AG09309 (cell line): ENCODE results near the gene CKLF.
"Not testable (repeated sequence)": the region's sequence is repeated elsewhere in the genome, so short reads cannot be mapped to it uniquely, and the experiment has no call there.

Source experiments
- DNase-seq: peaks from one replicate; pipeline ENCODE4 v3.0.0-alpha.2; 2010; ENCODE audit warnings: low read depth
- H3K4me3 ChIP-seq: 2 replicates; pipeline ENCODE4 v1.5.1; 2011; ENCODE audit warnings: mild to moderate bottlenecking, low read depth, low read length, moderate library complexity; ENCODE audit not compliant: control insufficient read depth
- CTCF ChIP-seq: IDR thresholded peaks from 2 replicates; pipeline ENCODE4 v1.5.1; 2011; ENCODE audit warnings: mild to moderate bottlenecking, low read depth, low read length, inconsistent platforms; ENCODE audit not compliant: insufficient read depth, control insufficient read depth; ENCODE audit errors: missing control alignments

CKLF gene

GRCh38 chr16:66562986-66563385 is 10.6 kb downstream of the CKLF start:
- no peak overlapping the region for H3K4me3 ChIP-seq
- no peak for TF ChIP-seq CTCF
- no peak for DNase-seq

DNA sequence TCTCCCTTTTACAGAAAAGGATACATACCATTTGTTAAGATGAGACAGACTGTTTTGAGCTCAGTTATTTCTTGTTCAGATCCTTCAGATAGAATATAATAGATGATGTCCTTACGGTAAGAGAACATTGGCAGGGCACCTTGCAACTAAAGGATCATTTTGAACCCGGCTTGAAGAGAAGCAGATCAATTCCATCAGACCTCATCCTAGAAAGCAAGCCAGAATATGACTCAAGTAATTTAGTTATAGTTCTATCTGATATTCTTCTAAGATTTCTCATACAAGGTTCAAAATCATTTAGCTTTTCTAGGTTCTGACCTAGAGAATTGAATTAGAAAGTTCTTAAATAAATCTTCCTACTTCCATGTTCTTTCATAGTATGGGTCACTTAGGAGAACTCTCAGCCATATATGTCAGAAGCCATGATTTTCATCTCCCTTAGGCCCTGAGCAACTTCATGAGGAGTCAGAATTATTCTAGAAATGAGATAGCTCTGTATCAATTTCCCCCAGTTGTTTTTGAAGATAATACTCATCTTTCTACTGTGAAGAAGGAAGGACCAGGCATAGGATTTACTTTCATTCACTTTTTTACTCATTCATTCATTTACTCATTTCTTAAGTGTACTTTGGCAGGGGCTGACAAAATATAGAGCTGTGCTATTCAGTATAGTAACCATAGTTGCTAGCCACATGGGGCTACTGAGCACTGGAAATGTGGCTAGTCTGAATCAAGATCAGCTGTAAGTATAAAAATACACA is 11.4 kb downstream of the CKLF start:
- TF ChIP-seq CTCF: no peak
- DNase-seq: no peak
- H3K4me3 ChIP-seq: no peak overlapping the region

DNA sequence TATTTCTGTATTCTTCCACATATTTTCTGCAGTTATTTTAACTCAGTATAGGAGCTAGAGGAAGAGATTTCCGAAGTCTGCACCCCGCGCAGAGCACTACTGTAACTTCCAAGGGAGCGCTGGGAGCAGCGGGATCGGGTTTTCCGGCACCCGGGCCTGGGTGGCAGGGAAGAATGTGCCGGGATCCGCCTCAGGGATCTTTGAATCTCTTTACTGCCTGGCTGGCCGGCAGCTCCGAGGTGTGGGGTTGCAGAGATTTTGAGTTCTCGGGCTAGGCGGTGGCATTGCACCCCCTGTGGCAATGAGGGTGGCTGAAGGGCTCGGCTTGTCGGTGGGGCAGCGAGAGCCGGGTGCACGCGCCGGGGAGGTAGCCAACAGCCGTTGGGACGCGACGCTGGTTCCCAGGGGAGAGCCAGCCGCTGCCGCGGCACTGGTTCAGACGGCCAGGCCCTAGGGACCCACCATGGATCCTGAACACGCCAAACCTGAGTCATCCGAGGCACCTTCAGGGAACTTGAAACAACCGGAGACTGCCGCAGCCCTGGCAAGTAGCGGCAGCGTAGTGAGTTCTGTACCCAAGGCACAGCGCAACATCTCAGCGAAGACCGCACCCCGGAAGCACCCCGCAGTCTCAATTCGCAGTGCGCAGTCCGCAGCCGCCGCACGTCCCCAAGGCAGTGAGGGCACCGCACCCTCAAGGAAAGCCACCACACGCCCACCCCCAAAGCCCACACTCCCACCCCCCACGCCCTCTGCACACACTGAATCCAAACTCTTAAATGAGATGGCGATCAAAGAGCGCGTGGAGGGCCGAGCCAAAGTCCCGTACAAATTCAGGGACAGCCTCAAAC is 13.9 kb downstream of the CKLF start, which contains the start of gene CMTM1:
CMTM1 (plus strand) TSS at position 389 of the 851 bp plus-strand sequence; CDS start at position 464, 75 bp downstream.
- no peak for TF ChIP-seq CTCF
- H3K4me3 ChIP-seq: no peak within 1 kb of the TSS

GRCh38 chr16:66567270-66567669 is 14.9 kb downstream of the CKLF start:
- not testable (repeated sequence) for H3K4me3 ChIP-seq, DNase-seq

More for the DNA sequence above, 13.9 kb downstream of the CKLF start, which contains the start of gene CMTM1:
- DNase-seq: no peak

- no peak overlapping the region for H3K4me3 ChIP-seq
- DNase-seq: no peak
- TF ChIP-seq CTCF: no peak
These were observed 16.0 kb downstream of the CKLF start for GRCh38 chr16:66568355-66568754.

- no peak for DNase-seq
These were observed 16.8 kb downstream of the CKLF start for GRCh38 chr16:66569131-66569530.

More at GRCh38 chr16:66569131-66569530, 16.8 kb downstream of the CKLF start:
- no peak for TF ChIP-seq CTCF
- H3K4me3 ChIP-seq: no peak overlapping the region
